PFSK-1 (cell line): ENCODE data around the gene ARFGAP3.

ENCODE experiments used
- POLR2AphosphoS5 ChIP-seq: IDR thresholded peaks from 2 replicates; pipeline ENCODE4 v1.6.1; 2012; ENCODE audit warnings: low read depth, mild to moderate bottlenecking, control low read depth, low read length, moderate library complexity
- SIN3A ChIP-seq: IDR thresholded peaks from 2 replicates; pipeline ENCODE4 v1.6.1; 2012; ENCODE audit warnings: mild to moderate bottlenecking, low read length, moderate library complexity, borderline replicate concordance; ENCODE audit not compliant: insufficient read depth
- TAF1 ChIP-seq: IDR thresholded peaks from 2 replicates; pipeline ENCODE4 v1.6.1; 2012; ENCODE audit warnings: low read length, control low read depth, borderline replicate concordance; ENCODE audit not compliant: insufficient read depth

DNA sequence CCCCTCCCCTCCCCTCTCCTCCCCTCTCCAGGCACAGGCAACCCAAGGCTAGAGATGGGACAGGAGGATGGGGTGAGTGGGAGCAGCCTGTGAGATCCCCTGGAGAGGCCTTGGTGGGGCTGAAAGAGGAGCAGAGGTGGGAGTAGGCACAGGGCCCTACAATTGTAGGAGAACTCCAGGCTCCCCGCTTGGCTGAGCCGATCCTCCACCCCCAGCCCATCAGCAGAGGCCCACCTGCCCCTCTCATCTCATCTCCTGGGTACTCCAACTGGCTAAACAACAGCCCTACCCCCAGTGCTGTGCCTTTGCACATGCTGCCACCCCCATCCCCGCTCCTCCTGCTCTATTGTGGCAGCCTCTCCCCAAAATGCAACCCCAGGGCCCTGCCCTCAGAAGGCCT, 84.4 kb downstream of the ARFGAP3 start:
- TF ChIP-seq SIN3A (no peak), TAF1 (no peak), POLR2AphosphoS5 (no peak)
